Retina (tissue), 1 donor: ENCODE measurements around the gene IFNW1.

ENCODE experiments used
- DNase-seq: peaks from one replicate; pipeline ENCODE4 v3.0.0-alpha.2; 2016

IFNW1 gene

DNA sequence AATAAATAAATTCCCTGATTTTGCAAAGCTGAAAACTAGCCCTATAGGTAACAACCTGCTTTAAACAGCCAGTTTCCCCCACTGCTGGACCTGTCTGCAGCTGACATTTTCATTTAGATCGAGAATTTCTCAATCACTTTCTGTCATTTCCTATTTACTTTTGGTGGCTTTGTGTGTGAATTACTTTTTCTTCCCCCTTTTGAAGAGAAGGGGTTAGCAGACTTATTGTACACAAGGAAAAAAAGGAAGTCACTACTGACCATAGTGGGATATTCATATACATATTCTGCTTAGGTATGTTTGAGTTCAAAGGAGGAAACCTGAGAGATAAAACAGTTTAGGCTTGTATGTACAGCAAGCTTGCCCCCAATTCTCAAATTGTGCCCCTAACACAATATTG is 36.8 kb downstream of the IFNW1 start:
- DNase-seq = no peak

DNA sequence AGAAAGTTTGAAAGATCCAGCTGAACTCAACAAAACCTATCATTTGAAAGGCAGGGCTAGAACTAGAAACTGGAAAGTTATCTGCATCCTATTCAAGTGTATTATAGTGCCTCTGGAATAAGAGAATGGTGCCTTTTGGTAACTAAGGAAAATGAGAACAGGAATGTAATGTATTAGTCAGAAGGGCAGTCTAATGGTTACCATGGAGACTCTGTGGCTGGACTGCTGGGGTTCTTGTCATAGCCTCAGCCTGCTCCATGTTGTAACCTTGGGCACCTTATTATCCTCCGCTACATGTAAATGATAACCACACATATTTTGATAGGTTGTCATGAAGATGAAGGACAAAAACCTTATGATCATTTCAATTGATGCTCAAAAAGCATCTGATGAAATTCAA is 39.3 kb downstream of the IFNW1 start:
- no peak for DNase-seq

DNA sequence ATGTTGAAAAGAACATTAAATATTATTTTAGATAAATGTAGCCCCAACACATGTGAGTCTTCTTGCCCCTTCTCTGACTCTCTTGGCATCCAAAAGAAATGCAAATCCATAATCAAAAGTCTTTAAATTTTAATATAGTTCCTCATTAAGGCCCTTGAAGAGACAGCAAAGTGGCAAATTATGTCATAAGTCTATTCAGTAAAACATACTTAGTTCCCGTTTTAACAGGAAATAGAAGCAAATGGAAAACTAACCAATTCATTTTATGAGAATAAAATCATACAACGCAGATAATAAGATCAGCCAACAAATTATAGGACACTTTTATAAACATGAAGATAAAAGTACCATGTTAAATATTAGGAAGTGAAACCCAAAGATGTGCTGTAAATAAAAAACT is 43.8 kb downstream of the IFNW1 start:
- no peak for DNase-seq

DNA sequence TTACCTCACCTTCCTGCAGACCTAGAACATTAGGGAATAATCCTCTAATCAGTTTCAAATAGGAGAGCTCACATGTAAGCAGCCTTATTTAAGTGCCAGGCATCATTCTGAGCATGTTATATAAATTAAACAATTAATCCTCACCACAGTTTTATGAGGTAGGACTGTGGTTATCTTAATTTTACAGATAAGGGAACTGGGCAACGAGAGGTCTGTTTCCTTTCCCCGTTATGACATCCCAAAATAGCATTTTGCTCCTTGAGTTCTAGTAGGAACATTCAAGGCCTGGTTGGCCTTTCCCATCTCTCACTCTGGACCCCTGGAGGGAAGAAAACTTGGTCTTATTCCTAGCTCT is 44.8 kb downstream of the IFNW1 start:
- DNase-seq = no peak

DNA sequence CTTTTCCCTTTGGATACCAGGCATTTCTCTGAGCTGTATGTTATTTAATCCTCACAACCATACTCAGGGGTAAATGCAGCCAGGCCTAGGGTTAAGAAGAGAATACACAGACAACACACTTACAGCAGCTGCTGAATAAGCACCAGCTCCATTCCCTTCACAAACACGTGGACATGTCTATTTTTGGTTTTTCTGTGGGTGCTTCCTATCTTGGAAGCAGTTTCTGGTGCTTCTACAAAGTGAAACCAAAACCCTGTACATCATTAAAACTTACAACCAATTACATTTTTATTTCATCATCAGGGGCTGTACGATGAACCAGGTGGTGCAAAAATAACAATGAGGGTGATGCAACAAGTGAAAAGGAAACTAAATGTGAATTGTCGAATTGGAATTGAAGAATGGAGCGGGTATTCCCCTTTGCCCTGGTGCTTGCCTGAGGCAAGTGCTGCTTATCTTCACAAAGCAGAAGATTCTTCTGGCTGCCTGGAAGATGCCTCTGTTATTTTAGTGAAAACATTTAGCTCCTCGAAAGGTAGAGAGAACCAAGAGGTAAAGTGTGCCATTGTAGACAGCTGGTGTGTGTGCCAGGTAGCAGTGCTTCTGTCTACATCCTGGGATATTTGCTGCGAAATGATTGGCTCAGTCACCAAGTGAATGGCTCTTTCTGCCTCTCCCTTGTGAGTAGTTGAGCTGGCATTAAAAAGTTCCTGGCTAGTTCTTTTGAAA is 45.3 kb downstream of the IFNW1 start:
- DNase-seq = no peak

DNA sequence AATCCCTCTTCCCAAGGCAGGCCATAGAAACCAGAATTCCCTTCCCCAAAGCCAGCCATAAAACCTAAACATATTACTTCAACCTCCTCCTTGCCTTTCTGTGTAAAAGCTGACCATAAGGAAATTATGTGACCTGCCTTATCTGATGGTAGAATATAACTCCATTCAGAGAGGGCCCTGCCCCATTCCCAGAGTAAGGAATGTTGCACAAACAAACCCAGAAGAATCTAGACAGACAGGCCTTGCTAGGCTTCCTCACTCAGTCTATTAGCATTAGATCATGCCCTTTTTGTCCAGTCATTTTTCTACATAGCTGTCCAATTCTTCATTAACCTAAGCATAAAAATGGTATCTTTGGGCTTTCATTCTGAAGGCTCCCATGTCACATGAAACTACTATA is 46.1 kb downstream of the IFNW1 start:
- DNase-seq = no peak
